HCT116 (cell line): ENCODE data around the gene GPS2. TPM values are rescaled to one million over a fixed set of nuclear protein-coding genes. Genes with fewer than 3 reads are reported as not detected.

Experiments used
- ATAC-seq: fragments of 200-7000 bp; cut with Tn5 transposase; 2 replicates; pipeline ENCODE4 v1.9.1; 2020; ENCODE audit warnings: mild to moderate bottlenecking, moderate library complexity
- BruUV-seq: library from RNA; stranded (reverse); fragments of 400-500 nt; replicated peaks from 2 replicates; lab custom pipeline; 2021; lab: Mats Ljungman, UMichigan
- CTCF ChIA-PET: fragments of 300-600 bp; sonication (Branson Sonifier 250); formaldehyde crosslinking; loops from one replicate; lab custom pipeline; 2021; ENCODE audit warnings: antibody characterized with exemption; lab: Charles Lee
- POLR2A ChIA-PET: fragments of 300-600, 350-600 bp; sonication (Branson Sonifier 250); formaldehyde crosslinking; loops from one replicate; lab custom pipeline; 2021; ENCODE audit warnings: antibody characterized with exemption; lab: Charles Lee
- RAD21 ChIA-PET, 2 experiments: fragments of 300-600 bp; sonication (Branson Sonifier 250); formaldehyde crosslinking; loops; one replicate each; lab custom pipeline; 2023; ENCODE audit warnings: low total read pairs in 2 of 2; ENCODE audit not compliant: uncharacterized antibody in 2 of 2, unreplicated experiment in 2 of 2, low non-redundant PET in 1 of 2; lab: Charles Lee
- DNase-seq: peaks from one replicate; pipeline ENCODE4 v3.0.0-alpha.2; 2010; ENCODE audit warnings: low read depth, low spot score
- H2AFZ ChIP-seq: fragments of 200-600 bp; shearing (Covaris generic), sonication (generic); 2 replicates; pipeline ENCODE4 v1.6.1; 2017; ENCODE audit warnings: low read depth, mixed run types, mixed read lengths, antibody characterized with exemption, low read length; ENCODE audit not compliant: poor library complexity, severe bottlenecking
- H3K27ac ChIP-seq: 2 replicates; pipeline ENCODE4 v1.5.1; 2012; ENCODE audit warnings: low read depth, low read length
- H3K27me3 ChIP-seq: fragments of 200-600 bp; sonication (generic); 2 replicates; pipeline ENCODE4 v1.6.1; 2016; ENCODE audit warnings: mixed run types, low read length, mixed read lengths; ENCODE audit not compliant: insufficient read depth
- H3K36me3 ChIP-seq, 2 experiments: fragments of 200-500 bp in 1 of 2; fragments of 200-600 bp in 1 of 2; sonication (Bioruptor generic) in 1 of 2; sonication (generic) in 1 of 2; 2 replicates each; pipeline versions ENCODE4 v1.5.1 to v1.6.1; 2014 to 2016; ENCODE audit warnings: low read length in 2 of 2, inconsistent platforms in 1 of 2, mixed read lengths in 1 of 2, mixed run types in 1 of 2; ENCODE audit not compliant: insufficient read depth in 2 of 2, control insufficient read depth in 1 of 2
- H3K4me1 ChIP-seq, 2 experiments: fragments of 200-600 bp in 1 of 2; sonication (generic) in 1 of 2; 2 replicates each; pipeline versions ENCODE4 v1.5.1 to v1.6.1; 2012 to 2017; ENCODE audit warnings: low read length in 2 of 2, inconsistent platforms in 1 of 2, mild to moderate bottlenecking in 1 of 2, mixed read lengths in 1 of 2, mixed run types in 1 of 2, moderate library complexity in 1 of 2; ENCODE audit not compliant: insufficient read depth in 2 of 2, control insufficient read depth in 1 of 2
- H3K4me2 ChIP-seq: fragments of 200-600 bp; sonication (generic); 2 replicates; pipeline ENCODE4 v1.6.1; 2017; ENCODE audit warnings: mixed run types, low read length, mixed read lengths
- H3K4me3 ChIP-seq, 2 experiments: fragments of 200-600 bp in 1 of 2; sonication (generic) in 1 of 2; replicated peaks in 1 of 2; 2 replicates each; pipeline ENCODE4 v1.5.1; 2011 to 2016; ENCODE audit warnings: low read length in 2 of 2, control low read depth in 1 of 2, low read depth in 1 of 2, mild to moderate bottlenecking in 1 of 2, mixed read lengths in 1 of 2, mixed run types in 1 of 2
- H3K79me2 ChIP-seq: fragments of 200-600 bp; sonication (generic); 2 replicates; pipeline ENCODE4 v1.6.1; 2017; ENCODE audit warnings: mild to moderate bottlenecking, mixed run types, low read length, moderate library complexity, mixed read lengths; ENCODE audit not compliant: insufficient read depth
- H3K9ac ChIP-seq: fragments of 200-600 bp; sonication (generic); 2 replicates; pipeline ENCODE4 v1.6.1; 2016; ENCODE audit warnings: low read length, mixed read lengths
- H3K9me2 ChIP-seq: fragments of 200-600 bp; sonication (generic), shearing (Covaris generic); 2 replicates; pipeline ENCODE4 v1.6.1; 2017; ENCODE audit warnings: mixed run types, mild to moderate bottlenecking, moderate library complexity; ENCODE audit not compliant: insufficient read depth
- H3K9me3 ChIP-seq, 2 experiments: fragments of 200-500 bp in 1 of 2; fragments of 200-600 bp in 1 of 2; sonication (Bioruptor generic) in 1 of 2; sonication (generic) in 1 of 2; 2 replicates each; pipeline ENCODE4 v1.6.1; 2014 to 2017; ENCODE audit warnings: low read length in 2 of 2, mixed read lengths in 2 of 2, inconsistent platforms in 1 of 2, low read depth in 1 of 2, mild to moderate bottlenecking in 1 of 2, mixed run types in 1 of 2, moderate library complexity in 1 of 2; ENCODE audit not compliant: control insufficient read depth in 1 of 2, insufficient read depth in 1 of 2
- H4K20me1 ChIP-seq: fragments of 200-600 bp; sonication (generic), shearing (Covaris generic); 2 replicates; pipeline ENCODE4 v1.6.1; 2017; ENCODE audit warnings: mixed run types, mild to moderate bottlenecking, moderate library complexity; ENCODE audit not compliant: insufficient read depth
- CEBPB ChIP-seq: IDR thresholded peaks from 2 replicates; pipeline ENCODE4 v1.6.1; 2012; ENCODE audit warnings: low read depth
- EGR1 ChIP-seq: IDR thresholded peaks from 2 replicates; pipeline ENCODE4 v1.6.1; 2012; ENCODE audit warnings: low read depth
- EZH2 ChIP-seq: fragments of 200-600 bp; sonication (generic); IDR thresholded peaks from 2 replicates; pipeline ENCODE4 v1.6.1; 2017; ENCODE audit warnings: antibody characterized with exemption, mixed run types
- EZH2phosphoT487 ChIP-seq: fragments of 200-600 bp; IDR thresholded peaks from 2 replicates; pipeline ENCODE4 v1.6.1; 2018; ENCODE audit warnings: antibody characterized with exemption, borderline replicate concordance
- FOSL1 ChIP-seq: IDR thresholded peaks from 2 replicates; pipeline ENCODE4 v1.6.1; 2012; ENCODE audit warnings: low read depth
- JUND ChIP-seq: IDR thresholded peaks from 2 replicates; pipeline ENCODE4 v1.6.1; 2012
- POLR2A ChIP-seq: IDR thresholded peaks from 2 replicates; pipeline ENCODE4 v1.7.0; 2011; ENCODE audit warnings: borderline replicate concordance; ENCODE audit not compliant: insufficient read depth, insufficient read length; ENCODE audit errors: extremely low read depth
- POLR2AphosphoS5 ChIP-seq: IDR thresholded peaks from 2 replicates; pipeline ENCODE4 v1.6.1; 2011; ENCODE audit warnings: mild to moderate bottlenecking, low read depth, low read length, moderate library complexity
- RAD21 ChIP-seq: IDR thresholded peaks from 2 replicates; pipeline ENCODE4 v1.6.1; 2012; ENCODE audit warnings: low read depth, mild to moderate bottlenecking
- SIN3A ChIP-seq: IDR thresholded peaks from 2 replicates; pipeline ENCODE4 v1.6.1; 2012; ENCODE audit warnings: low read depth
- TCF7L2 ChIP-seq: IDR thresholded peaks from 2 replicates; pipeline ENCODE4 v1.7.0; 2011; ENCODE audit warnings: borderline replicate concordance, inconsistent platforms; ENCODE audit not compliant: insufficient read depth, insufficient read length; ENCODE audit errors: extremely low read depth
- ZBTB33 ChIP-seq: IDR thresholded peaks from 2 replicates; pipeline ENCODE4 v1.6.1; 2011; ENCODE audit warnings: mild to moderate bottlenecking, low read length, moderate library complexity; ENCODE audit not compliant: insufficient replicate concordance; ENCODE audit errors: extremely low read depth
- ZFX ChIP-seq: fragments of 450-650 bp; IDR thresholded peaks from 2 replicates; pipeline ENCODE4 v1.6.1; 2017
- ZNF274 ChIP-seq: fragments of 200-500 bp; sonication (Bioruptor generic); IDR thresholded peaks from 2 replicates; pipeline ENCODE4 v1.6.1; 2014; ENCODE audit warnings: mild to moderate bottlenecking, low read depth, low read length, inconsistent platforms
- intact Hi-C: fragments of 100-400 bp; cut with micrococcal nuclease; formaldehyde crosslinking; loops from 2 replicates; pipeline ENCODE4 v1.10.0; 2022
- total RNA-seq: library from RNA; stranded (reverse); gene quantifications from one replicate; pipeline ENCODE4 v1.2.1, GENCODE V29; 2021; ENCODE audit not compliant: unreplicated experiment

The GPS2 gene
- total RNA-seq, 1 experiment from 2014 or later: 61.3 TPM

GRCh38 chr17:7293159-7293558 lies 22.0 kb downstream of the GPS2 start:
- Histone ChIP-seq H3K36me3 (no peaks in the 10 kb centered on the region), H3K27ac (no peak overlapping the region), H3K4me1 (peaks cover 17 to 41% of the 10 kb centered on the region in 2 experiments; a peak in 3 of 4 replicates), H4K20me1 (no peaks in the 10 kb centered on the region), H3K9me2 (no peaks in the 10 kb centered on the region), H2AFZ (no peak overlapping the region), H3K27me3 (no peaks in the 10 kb centered on the region), H3K79me2 (no peaks in the 10 kb centered on the region), H3K9me3 (no peaks in the 10 kb centered on the region), H3K4me3 (no peak overlapping the region), H3K9ac (no peak overlapping the region), H3K4me2 (no peak overlapping the region)
- ChIA-PET RAD21 (interaction anchor here in 1 of 2 experiments (0.6 kb wide), 1 partner anchor 28 kb away, joined by 3 read pairs; no protein-coding TSS in a partner anchor), CTCF (interaction anchor here (1.0 kb wide), 1 partner anchor 12 kb away, joined by 3 read pairs; the partner anchor contains the start of gene SLC2A4), POLR2A (interaction anchor here (0.6 to 1.3 kb wide), 2 partner anchors 53 to 111 kb away, joined by 3 to 4 read pairs; partner anchors contain the start of genes PHF23 and TMEM256)
- BruUV-seq: no TSS peak
- intact Hi-C loops: no loop called here
- TF ChIP-seq RAD21 (no peak), JUND (no peak), EGR1 (no peak), ZNF274 (no peak), EZH2phosphoT487 (no peak), ZFX (no peak), SIN3A (no peak), POLR2A (no peak), FOSL1 (no peak), CEBPB (no peak), TCF7L2 (no peak), POLR2AphosphoS5 (no peak), EZH2 (no peak), ZBTB33 (no peak)
- no peak for DNase-seq
- no peak for ATAC-seq
